ENCODE results near the gene GUCY1A2. TPM values are rescaled to one million over a fixed set of nuclear protein-coding genes. Genes with fewer than 3 reads are reported as not detected.

GUCY1A2 gene
- total RNA-seq, 1 donor, result under 0.01 TPM

DNA sequence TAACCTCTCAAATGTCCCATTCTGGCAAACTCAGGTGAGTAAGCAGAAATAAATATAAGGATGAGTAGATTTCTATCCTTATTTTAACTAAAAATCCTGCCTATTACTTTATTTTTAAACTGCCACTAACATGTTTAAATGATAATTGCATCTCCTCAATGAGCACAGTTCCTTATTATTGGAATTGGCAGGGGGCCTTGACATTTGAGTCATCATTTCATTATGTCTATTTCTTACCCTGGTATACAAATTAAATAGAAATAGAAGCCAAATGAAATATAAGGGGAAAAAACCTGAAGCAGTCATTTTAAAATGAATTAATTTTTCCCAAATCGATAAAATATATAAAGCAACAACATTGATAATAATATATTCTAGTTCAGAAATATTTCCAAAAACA lies 81.2 kb downstream of the GUCY1A2 start:
- TF ChIP-seq, protein P1, sequence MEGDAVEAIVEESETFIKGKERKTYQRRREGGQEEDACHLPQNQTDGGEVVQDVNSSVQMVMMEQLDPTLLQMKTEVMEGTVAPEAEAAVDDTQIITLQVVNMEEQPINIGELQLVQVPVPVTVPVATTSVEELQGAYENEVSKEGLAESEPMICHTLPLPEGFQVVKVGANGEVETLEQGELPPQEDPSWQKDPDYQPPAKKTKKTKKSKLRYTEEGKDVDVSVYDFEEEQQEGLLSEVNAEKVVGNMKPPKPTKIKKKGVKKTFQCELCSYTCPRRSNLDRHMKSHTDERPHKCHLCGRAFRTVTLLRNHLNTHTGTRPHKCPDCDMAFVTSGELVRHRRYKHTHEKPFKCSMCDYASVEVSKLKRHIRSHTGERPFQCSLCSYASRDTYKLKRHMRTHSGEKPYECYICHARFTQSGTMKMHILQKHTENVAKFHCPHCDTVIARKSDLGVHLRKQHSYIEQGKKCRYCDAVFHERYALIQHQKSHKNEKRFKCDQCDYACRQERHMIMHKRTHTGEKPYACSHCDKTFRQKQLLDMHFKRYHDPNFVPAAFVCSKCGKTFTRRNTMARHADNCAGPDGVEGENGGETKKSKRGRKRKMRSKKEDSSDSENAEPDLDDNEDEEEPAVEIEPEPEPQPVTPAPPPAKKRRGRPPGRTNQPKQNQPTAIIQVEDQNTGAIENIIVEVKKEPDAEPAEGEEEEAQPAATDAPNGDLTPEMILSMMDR (IDR thresholded peaks at IDR 0.05; ENCODE audit: extremely low read depth, low read depth, low read length), result no peak
- Histone ChIP-seq H3K4me1 (ENCODE audit: insufficient read depth, low read length) (no peaks in the 10 kb centered on the region), H2AFZ (ENCODE audit: low read length) (no peak overlapping the region), H3K4me2 (ENCODE audit: insufficient read depth, low read length) (no peak overlapping the region), H3K4me3 (ENCODE audit: insufficient read depth, low read length) (no peak overlapping the region), H3K79me2 (ENCODE audit: insufficient read depth, low read length) (no peaks in the 10 kb centered on the region), H3K27ac (ENCODE audit: low read depth, low read length) (no peak overlapping the region), H3K27me3 (ENCODE audit: insufficient read depth, low read length) (no peaks in the 10 kb centered on the region), H3K9me3 (ENCODE audit: low read depth, low read length) (no peaks in the 10 kb centered on the region), H4K20me1 (ENCODE audit: insufficient read depth, low read length) (no peaks in the 10 kb centered on the region), H3K36me3 (ENCODE audit: insufficient read depth, low read length) (no peaks in the 10 kb centered on the region)
- no peak for DNase-seq (ENCODE audit: insufficient read length, low spot score, missing footprints)

DNA sequence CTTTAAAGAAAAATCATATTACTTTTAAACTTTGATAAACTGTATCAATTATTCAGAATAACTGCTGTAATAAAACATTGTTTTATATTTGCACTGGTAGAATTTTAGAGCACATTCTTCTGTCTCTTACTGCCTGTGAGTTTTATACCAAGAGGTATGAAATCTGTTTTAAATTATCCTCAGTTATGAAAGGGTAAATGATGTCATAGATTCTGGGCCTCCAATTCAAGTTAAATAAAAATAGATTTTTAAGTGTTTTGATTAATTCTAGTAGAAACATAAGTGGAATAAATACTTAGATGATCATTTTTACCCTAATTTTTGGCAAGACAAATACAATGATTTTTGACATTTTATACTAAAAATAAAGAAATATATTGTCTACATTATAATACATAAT lies 93.0 kb downstream of the GUCY1A2 start:
- Histone ChIP-seq H3K36me3 (ENCODE audit: insufficient read depth, low read length) (no peaks in the 10 kb centered on the region), H3K79me2 (ENCODE audit: insufficient read depth, low read length) (no peaks in the 10 kb centered on the region), H2AFZ (ENCODE audit: low read length) (no peak overlapping the region), H3K27me3 (ENCODE audit: insufficient read depth, low read length) (no peaks in the 10 kb centered on the region), H3K4me1 (ENCODE audit: insufficient read depth, low read length) (no peaks in the 10 kb centered on the region), H3K9me3 (ENCODE audit: low read depth, low read length) (no peaks in the 10 kb centered on the region), H3K27ac (ENCODE audit: low read depth, low read length) (no peak overlapping the region), H4K20me1 (ENCODE audit: insufficient read depth, low read length) (no peaks in the 10 kb centered on the region), H3K4me3 (ENCODE audit: insufficient read depth, low read length) (no peak overlapping the region), H3K4me2 (ENCODE audit: insufficient read depth, low read length) (no peak overlapping the region)
- DNase-seq (ENCODE audit: insufficient read length, low spot score, missing footprints), result peak; percentile 61
- TF ChIP-seq, protein P1 (IDR thresholded peaks at IDR 0.05; ENCODE audit: extremely low read depth, low read depth, low read length), result no peak

DNA sequence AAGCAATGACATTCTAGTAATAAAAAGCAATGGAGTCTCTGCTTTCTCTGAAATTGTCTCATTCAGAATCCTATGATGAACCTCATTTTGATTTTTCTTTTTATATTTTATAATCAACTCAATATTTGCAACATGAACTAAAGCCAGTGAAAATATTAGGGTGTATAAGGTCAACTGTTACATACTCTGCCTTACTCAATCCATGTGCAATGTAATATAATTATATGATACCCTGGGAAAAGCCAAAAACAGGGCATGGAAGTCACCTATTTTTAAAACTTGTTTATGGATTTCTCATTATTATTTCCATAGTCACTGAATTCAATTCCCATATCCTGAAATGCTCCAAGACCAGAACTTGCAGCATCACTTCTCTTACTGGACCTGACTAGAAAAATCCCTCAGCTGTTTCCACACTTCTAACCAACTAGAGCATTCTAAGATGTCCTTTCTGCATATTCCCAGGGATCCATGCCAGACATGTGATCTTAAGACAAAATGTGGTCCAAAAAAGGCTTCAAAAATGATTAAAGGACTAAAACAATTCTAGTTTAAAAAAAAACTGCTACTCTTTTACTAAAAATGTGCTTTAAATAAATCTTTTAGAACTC lies 97.3 kb downstream of the GUCY1A2 start:
- TF ChIP-seq, protein P1 (IDR thresholded peaks at IDR 0.05; ENCODE audit: extremely low read depth, low read depth, low read length), result no peak

DNA sequence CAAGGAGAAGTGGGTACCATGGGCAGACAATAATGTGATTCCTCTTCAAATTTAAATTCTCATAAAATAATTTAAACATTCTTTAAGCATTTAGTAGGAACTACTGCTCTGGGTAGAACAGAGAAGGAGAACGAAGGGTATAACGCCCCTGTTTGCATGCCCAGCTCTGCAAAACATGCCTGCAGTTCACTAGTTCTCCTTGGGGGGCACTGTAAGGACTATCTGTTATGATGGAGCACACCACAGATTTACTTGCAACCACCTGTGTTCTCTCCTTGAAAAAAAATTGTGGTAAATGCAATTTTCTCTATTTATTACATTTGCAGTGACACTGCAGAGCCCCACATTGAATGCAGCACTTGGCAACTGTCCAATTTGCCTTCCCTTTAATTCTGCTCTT lies 100.3 kb downstream of the GUCY1A2 start:
- H2AFZ ChIP-seq (ENCODE audit: low read length), result no peak overlapping the region
- H3K27me3 ChIP-seq (ENCODE audit: insufficient read depth, low read length), result no peaks in the 10 kb centered on the region
- H3K36me3 ChIP-seq (ENCODE audit: insufficient read depth, low read length), result no peaks in the 10 kb centered on the region
- H4K20me1 ChIP-seq (ENCODE audit: insufficient read depth, low read length), result no peaks in the 10 kb centered on the region
- TF ChIP-seq, protein P1 (IDR thresholded peaks at IDR 0.05; ENCODE audit: extremely low read depth, low read depth, low read length), result peak; percentile 30
- no peaks in the 10 kb centered on the region for H3K9me3 ChIP-seq (ENCODE audit: low read depth, low read length)
- no peak overlapping the region for H3K4me3 ChIP-seq (ENCODE audit: insufficient read depth, low read length)
- no peak for DNase-seq (ENCODE audit: insufficient read length, low spot score, missing footprints)
- H3K79me2 ChIP-seq (ENCODE audit: insufficient read depth, low read length), result no peaks in the 10 kb centered on the region
- H3K4me1 ChIP-seq (ENCODE audit: insufficient read depth, low read length), result no peaks in the 10 kb centered on the region
- H3K4me2 ChIP-seq (ENCODE audit: insufficient read depth, low read length), result no peak overlapping the region
- H3K27ac ChIP-seq (ENCODE audit: low read depth, low read length), result no peak overlapping the region

More for the DNA sequence above, 97.3 kb downstream of the GUCY1A2 start:
- Histone ChIP-seq H3K4me3 (ENCODE audit: insufficient read depth, low read length) (no peak overlapping the region), H3K4me1 (ENCODE audit: insufficient read depth, low read length) (no peaks in the 10 kb centered on the region), H4K20me1 (ENCODE audit: insufficient read depth, low read length) (no peaks in the 10 kb centered on the region), H3K27ac (ENCODE audit: low read depth, low read length) (no peak overlapping the region), H3K4me2 (ENCODE audit: insufficient read depth, low read length) (no peak overlapping the region), H3K9me3 (ENCODE audit: low read depth, low read length) (no peaks in the 10 kb centered on the region), H2AFZ (ENCODE audit: low read length) (no peak overlapping the region), H3K27me3 (ENCODE audit: insufficient read depth, low read length) (no peaks in the 10 kb centered on the region), H3K36me3 (ENCODE audit: insufficient read depth, low read length) (no peaks in the 10 kb centered on the region), H3K79me2 (ENCODE audit: insufficient read depth, low read length) (no peaks in the 10 kb centered on the region)
- DNase-seq (ENCODE audit: insufficient read length, low spot score, missing footprints), result no peak
